HepG2 (cell line): ENCODE measurements around the gene ARVCF. TPM values are rescaled to one million over a fixed set of nuclear protein-coding genes. Genes with fewer than 3 reads are reported as not detected.

Experiments used
- ARID2 ChIP-seq: sonication (generic); formaldehyde crosslinking; IDR thresholded peaks from 2 replicates; pipeline ENCODE4 v1.8.1; 2022; ENCODE audit warnings: mild to moderate bottlenecking, missing genetic modification reagents, borderline replicate concordance
- GTF2F1 ChIP-seq: fragments of 150-350 bp; IDR thresholded peaks from 2 replicates; pipeline ENCODE4 v1.6.1; 2014; ENCODE audit warnings: low read length
- JUND ChIP-seq: sonication (generic); formaldehyde crosslinking; IDR thresholded peaks from 2 replicates; pipeline ENCODE4 v1.8.0; 2022; ENCODE audit warnings: mild to moderate bottlenecking, missing genetic modification reagents
- MED1 ChIP-seq: sonication (generic); formaldehyde crosslinking; IDR thresholded peaks from 2 replicates; pipeline ENCODE4 v1.4.0; 2020; ENCODE audit warnings: missing genetic modification reagents
- NRL ChIP-seq: sonication (generic); formaldehyde crosslinking; IDR thresholded peaks from 2 replicates; pipeline ENCODE4 v1.5.0; 2020; ENCODE audit warnings: missing genetic modification reagents, mild to moderate bottlenecking, moderate library complexity, borderline replicate concordance
- SATB2 ChIP-seq: sonication (generic); formaldehyde crosslinking; IDR thresholded peaks from 2 replicates; pipeline ENCODE4 v1.5.0; 2020; ENCODE audit warnings: missing genetic modification reagents
- TMF1 ChIP-seq: sonication (generic); formaldehyde crosslinking; IDR thresholded peaks from 2 replicates; pipeline ENCODE4 v1.8.1; 2022; ENCODE audit warnings: low read depth, missing genetic modification reagents
- ZNF124 ChIP-seq: sonication (generic); formaldehyde crosslinking; IDR thresholded peaks from 2 replicates; pipeline ENCODE4 v1.4.0; 2020; ENCODE audit warnings: missing genetic modification reagents
- ZNF326 ChIP-seq: sonication (generic); formaldehyde crosslinking; IDR thresholded peaks from 2 replicates; pipeline ENCODE4 v1.4.0; 2020; ENCODE audit warnings: missing genetic modification reagents, borderline replicate concordance
- ZNF564 ChIP-seq: sonication (generic); formaldehyde crosslinking; IDR thresholded peaks from 2 replicates; pipeline ENCODE4 v1.8.1; 2023; ENCODE audit warnings: mild to moderate bottlenecking, missing genetic modification reagents
- ZNF615 ChIP-seq: sonication (generic); formaldehyde crosslinking; IDR thresholded peaks from 2 replicates; pipeline ENCODE4 v1.5.0; 2020; ENCODE audit warnings: mild to moderate bottlenecking, missing genetic modification reagents, borderline replicate concordance
- ZNF839 ChIP-seq: sonication (generic); formaldehyde crosslinking; IDR thresholded peaks from 2 replicates; pipeline ENCODE4 v1.4.0; 2020; ENCODE audit warnings: missing genetic modification reagents, mild to moderate bottlenecking, borderline replicate concordance
- ZSCAN12 ChIP-seq: sonication (generic); formaldehyde crosslinking; IDR thresholded peaks from 2 replicates; pipeline ENCODE4 v1.9.0; 2021; ENCODE audit warnings: mild to moderate bottlenecking, missing genetic modification reagents
- polyA plus RNA-seq, 8 experiments: library from polyadenylated mRNA; depleted of rRNA in 3 of 8; stranded (reverse) in 7 of 8; unstranded in 1 of 8; fragments of >200 nt; fragmentation: Illumina TruSeq in 4 of 8; extraction: Trizol in 4 of 8; gene quantifications; 2 replicates each; pipeline versions ENCODE4 v1.2.1 to v1.2.3, GENCODE V29; 2011 to 2016; ENCODE audit warnings: low read depth in 4 of 8, missing spikeins in 1 of 8, mixed read lengths in 1 of 8; ENCODE audit not compliant: insufficient read depth in 1 of 8
- total RNA-seq, 5 experiments: library from RNA; depleted of rRNA; stranded (reverse); fragments of >200 nt; fragmentation: Illumina TruSeq; extraction: Trizol; gene quantifications; 2 replicates each; pipeline ENCODE4 v1.2.3, GENCODE V29; 2016; ENCODE audit warnings: low read depth in 1 of 5
- TF ChIP-seq, protein P1 (sequence below), 2 experiments: fragments of 450-650 bp in 1 of 2; sonication (generic) in 1 of 2; formaldehyde crosslinking in 1 of 2; IDR thresholded peaks; 2 replicates each; pipeline versions ENCODE4 v1.6.1 to v1.8.0; 2016 to 2022; ENCODE audit warnings: antibody characterized with exemption in 1 of 2, mild to moderate bottlenecking in 1 of 2, missing genetic modification reagents in 1 of 2
- TF ChIP-seq, protein P2 (sequence below): sonication (generic); formaldehyde crosslinking; conservative IDR thresholded peaks from 2 replicates; pipeline ENCODE4 v1.8.0; 2022; ENCODE audit warnings: missing genetic modification reagents
- TF ChIP-seq, protein P3 (sequence below): sonication (generic); formaldehyde crosslinking; IDR thresholded peaks from 2 replicates; pipeline ENCODE4 v1.4.0; 2020; ENCODE audit warnings: missing genetic modification reagents

The ARVCF gene
- total and polyA plus RNA-seq, 2 of the 13 experiments (the other 11 are each of a cell fraction or from before 2014, with no cell fraction given) = 16.4 to 17.7 TPM

DNA sequence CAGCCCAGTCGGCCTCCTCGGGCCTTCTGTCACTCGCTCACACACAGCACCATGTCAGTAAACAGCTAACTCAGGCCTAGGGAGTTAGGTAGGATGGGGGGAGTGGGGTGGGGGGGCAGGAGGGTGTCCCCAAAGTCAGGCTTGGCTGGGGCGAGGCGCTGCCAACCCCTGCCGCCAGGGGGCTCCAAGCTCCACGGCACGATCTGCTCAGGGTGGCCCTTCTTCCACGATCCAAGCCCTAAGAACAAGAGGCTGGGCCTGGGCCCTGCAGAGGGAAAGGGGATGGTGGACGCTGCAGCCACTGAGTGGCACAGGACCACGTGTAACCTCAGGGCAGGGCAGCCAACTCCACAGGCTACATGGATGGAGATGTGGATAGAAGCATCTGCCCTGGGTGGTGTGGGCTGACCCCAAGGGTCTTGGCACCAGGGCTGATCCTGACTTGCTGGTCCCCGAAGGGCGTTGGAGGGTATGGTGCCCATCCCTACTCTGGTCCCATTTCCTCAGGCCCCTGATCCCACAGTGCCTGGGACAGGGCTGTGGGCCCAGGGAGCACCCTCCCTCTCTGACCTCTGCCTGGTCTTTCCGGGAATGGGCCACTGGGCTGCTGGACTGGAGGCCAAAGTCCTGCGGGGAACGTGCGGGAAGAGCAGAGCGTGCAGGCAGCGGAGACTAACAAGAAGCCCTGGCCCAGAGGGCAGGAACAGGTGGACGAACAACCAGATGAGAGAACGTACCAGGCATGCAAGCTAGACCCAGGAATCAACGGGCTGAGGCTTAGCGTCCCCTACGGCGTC lies 45.9 kb downstream of the ARVCF start (continued):
- TF ChIP-seq, protein P1, sequence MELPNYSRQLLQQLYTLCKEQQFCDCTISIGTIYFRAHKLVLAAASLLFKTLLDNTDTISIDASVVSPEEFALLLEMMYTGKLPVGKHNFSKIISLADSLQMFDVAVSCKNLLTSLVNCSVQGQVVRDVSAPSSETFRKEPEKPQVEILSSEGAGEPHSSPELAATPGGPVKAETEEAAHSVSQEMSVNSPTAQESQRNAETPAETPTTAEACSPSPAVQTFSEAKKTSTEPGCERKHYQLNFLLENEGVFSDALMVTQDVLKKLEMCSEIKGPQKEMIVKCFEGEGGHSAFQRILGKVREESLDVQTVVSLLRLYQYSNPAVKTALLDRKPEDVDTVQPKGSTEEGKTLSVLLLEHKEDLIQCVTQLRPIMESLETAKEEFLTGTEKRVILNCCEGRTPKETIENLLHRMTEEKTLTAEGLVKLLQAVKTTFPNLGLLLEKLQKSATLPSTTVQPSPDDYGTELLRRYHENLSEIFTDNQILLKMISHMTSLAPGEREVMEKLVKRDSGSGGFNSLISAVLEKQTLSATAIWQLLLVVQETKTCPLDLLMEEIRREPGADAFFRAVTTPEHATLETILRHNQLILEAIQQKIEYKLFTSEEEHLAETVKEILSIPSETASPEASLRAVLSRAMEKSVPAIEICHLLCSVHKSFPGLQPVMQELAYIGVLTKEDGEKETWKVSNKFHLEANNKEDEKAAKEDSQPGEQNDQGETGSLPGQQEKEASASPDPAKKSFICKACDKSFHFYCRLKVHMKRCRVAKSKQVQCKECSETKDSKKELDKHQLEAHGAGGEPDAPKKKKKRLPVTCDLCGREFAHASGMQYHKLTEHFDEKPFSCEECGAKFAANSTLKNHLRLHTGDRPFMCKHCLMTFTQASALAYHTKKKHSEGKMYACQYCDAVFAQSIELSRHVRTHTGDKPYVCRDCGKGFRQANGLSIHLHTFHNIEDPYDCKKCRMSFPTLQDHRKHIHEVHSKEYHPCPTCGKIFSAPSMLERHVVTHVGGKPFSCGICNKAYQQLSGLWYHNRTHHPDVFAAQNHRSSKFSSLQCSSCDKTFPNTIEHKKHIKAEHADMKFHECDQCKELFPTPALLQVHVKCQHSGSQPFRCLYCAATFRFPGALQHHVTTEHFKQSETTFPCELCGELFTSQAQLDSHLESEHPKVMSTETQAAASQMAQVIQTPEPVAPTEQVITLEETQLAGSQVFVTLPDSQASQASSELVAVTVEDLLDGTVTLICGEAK (IDR thresholded peaks at IDR 0.05) = no peak
- TF ChIP-seq, protein P1 (CRISPR knock-in tag; IDR thresholded peaks at IDR 0.05) = peak; percentile 86; the same call in 1 of the 2 replicates
- TF ChIP-seq ARID2 (CRISPR knock-in tag) (0 out of 2 replicates have a peak, but pooled peaks have one; percentile 82), ZNF326 (no peak), JUND (no peak), SATB2 (CRISPR knock-in tag) (no peak), ZNF839 (CRISPR knock-in tag) (0 out of 2 replicates have a peak, but pooled peaks have one; percentile 27), NRL (CRISPR knock-in tag) (peak; percentile 70), ZNF564 (CRISPR knock-in tag) (no peak), ZNF124 (CRISPR knock-in tag) (peak; percentile 72; the same call in 1 of the 2 replicates), ZNF615 (CRISPR knock-in tag) (no peak), ZSCAN12 (CRISPR knock-in tag) (no peak), TMF1 (CRISPR knock-in tag) (0 out of 2 replicates have a peak, but pooled peaks have one; percentile 50), GTF2F1 (no peak), MED1 (CRISPR knock-in tag) (peak; percentile 92)
- TF ChIP-seq, protein P2, sequence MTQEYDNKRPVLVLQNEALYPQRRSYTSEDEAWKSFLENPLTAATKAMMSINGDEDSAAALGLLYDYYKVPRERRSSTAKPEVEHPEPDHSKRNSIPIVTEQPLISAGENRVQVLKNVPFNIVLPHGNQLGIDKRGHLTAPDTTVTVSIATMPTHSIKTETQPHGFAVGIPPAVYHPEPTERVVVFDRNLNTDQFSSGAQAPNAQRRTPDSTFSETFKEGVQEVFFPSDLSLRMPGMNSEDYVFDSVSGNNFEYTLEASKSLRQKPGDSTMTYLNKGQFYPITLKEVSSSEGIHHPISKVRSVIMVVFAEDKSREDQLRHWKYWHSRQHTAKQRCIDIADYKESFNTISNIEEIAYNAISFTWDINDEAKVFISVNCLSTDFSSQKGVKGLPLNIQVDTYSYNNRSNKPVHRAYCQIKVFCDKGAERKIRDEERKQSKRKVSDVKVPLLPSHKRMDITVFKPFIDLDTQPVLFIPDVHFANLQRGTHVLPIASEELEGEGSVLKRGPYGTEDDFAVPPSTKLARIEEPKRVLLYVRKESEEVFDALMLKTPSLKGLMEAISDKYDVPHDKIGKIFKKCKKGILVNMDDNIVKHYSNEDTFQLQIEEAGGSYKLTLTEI (CRISPR knock-in tag) = no peak
- TF ChIP-seq, protein P3, sequence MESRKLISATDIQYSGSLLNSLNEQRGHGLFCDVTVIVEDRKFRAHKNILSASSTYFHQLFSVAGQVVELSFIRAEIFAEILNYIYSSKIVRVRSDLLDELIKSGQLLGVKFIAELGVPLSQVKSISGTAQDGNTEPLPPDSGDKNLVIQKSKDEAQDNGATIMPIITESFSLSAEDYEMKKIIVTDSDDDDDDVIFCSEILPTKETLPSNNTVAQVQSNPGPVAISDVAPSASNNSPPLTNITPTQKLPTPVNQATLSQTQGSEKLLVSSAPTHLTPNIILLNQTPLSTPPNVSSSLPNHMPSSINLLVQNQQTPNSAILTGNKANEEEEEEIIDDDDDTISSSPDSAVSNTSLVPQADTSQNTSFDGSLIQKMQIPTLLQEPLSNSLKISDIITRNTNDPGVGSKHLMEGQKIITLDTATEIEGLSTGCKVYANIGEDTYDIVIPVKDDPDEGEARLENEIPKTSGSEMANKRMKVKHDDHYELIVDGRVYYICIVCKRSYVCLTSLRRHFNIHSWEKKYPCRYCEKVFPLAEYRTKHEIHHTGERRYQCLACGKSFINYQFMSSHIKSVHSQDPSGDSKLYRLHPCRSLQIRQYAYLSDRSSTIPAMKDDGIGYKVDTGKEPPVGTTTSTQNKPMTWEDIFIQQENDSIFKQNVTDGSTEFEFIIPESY (CRISPR knock-in tag) = peak; percentile 70; the same call in 1 of the 2 replicates
